ENCODE measurements around the gene HDAC7.

DNA sequence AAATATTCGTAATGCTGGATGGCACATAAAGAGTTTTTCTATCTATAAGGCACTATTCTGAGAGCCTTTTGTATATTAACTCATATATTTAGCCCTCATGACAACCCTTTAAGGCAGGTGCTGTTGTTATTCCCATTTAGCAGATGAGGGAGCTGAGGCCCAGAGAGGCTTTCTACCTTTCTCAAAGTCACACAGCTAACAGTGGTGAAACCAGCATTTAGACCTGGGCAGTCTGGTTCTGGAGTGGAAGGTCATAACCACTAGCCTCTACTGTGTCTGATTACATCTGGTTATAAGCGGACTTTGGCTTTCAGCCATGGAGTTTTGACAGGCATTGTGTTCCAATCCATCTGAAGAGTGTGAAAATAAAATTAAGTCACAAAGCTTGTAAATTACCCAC is 41.2 kb upstream of the HDAC7 start:
- TF ChIP-seq CTCF (conservative IDR thresholded peaks at IDR 0.05; ENCODE audit: low read depth in 2 of 2) (no peak), POLR2AphosphoS5 (IDR thresholded peaks at IDR 0.05; ENCODE audit: low read depth) (no peak), REST (IDR thresholded peaks at IDR 0.05; ENCODE audit: unreplicated experiment) (no peak)

All from GM23338 (cell line).